ENCODE results near the gene NAGLU. TPM values are rescaled to one million over a fixed set of nuclear protein-coding genes. Genes with fewer than 3 reads are reported as not detected.

The NAGLU gene
- polyA plus RNA-seq, 1 donor (not counting 4 experiments of a cell fraction or from before 2014, with no cell fraction given): 6.9 TPM

- Histone ChIP-seq H4K20me1 (ENCODE audit: control insufficient read depth, extremely low read depth, insufficient read depth, low read length) (no peaks in the 10 kb centered on the region), H3K9me3 (ENCODE audit: control insufficient read depth, low read depth, low read length) (no peaks in the 10 kb centered on the region), H3K79me2 (ENCODE audit: control insufficient read depth, insufficient read depth, low read length) (no peaks in the 10 kb centered on the region), H3K27ac (ENCODE audit: control insufficient read depth, insufficient read depth, low read length) (peak overlapping the region; percentile 15), H3K4me2 (ENCODE audit: control insufficient read depth, extremely low read depth, insufficient read depth, low read depth, low read length) (peak overlapping the region; percentile 89), H2AFZ (ENCODE audit: control insufficient read depth, low read length) (no peak overlapping the region), H3K27me3 (ENCODE audit: control insufficient read depth, extremely low read depth, insufficient read depth, low read length) (no peaks in the 10 kb centered on the region), H3K36me3 (ENCODE audit: control insufficient read depth in 2 of 2, extremely low read depth in 1 of 2, insufficient read depth in 2 of 2, low read length in 2 of 2) (peaks cover 0 to 11% of the 10 kb centered on the region in 2 experiments), H3K9ac (ENCODE audit: control insufficient read depth, extremely low read depth, insufficient read depth, low read length) (peak overlapping the region; percentile 16), H3K4me1 (ENCODE audit: control insufficient read depth, extremely low read depth, insufficient read depth, low read length) (peaks cover 51% of the 10 kb centered on the region), H3K9me1 (ENCODE audit: control insufficient read depth, extremely low read depth, insufficient read depth, low read length) (no peaks in the 10 kb centered on the region), H3K4me3 (ENCODE audit: control insufficient read depth in 2 of 3, extremely low read depth in 1 of 3, insufficient read depth in 2 of 3, low read depth in 1 of 3, low read length in 3 of 3) (no peak overlapping the region)
- dilution Hi-C loops (cut with MboI; ENCODE audit: extremely low pct_ligation_motif_present, low sequenced_read_pairs): loop anchor here (25.0 kb wide), 1 partner anchor 208 kb away; no protein-coding TSS in a partner anchor
- TF ChIP-seq CTCF (optimal IDR thresholded peaks at IDR 0.05 in 1 of 3, IDR thresholded peaks at IDR 0.05 in 1 of 3, conservative IDR thresholded peaks at IDR 0.05 in 1 of 3; ENCODE audit: extremely low read depth in 1 of 3, insufficient read depth in 2 of 3, low read length in 3 of 3) (peak; percentile 21 to 61 (median 43)), EZH2 (IDR thresholded peaks at IDR 0.05; ENCODE audit: low read length) (no peak)
- FAIRE-seq (no peak), DNase-seq (ENCODE audit: low read depth, low spot score) (no peak)
Measured at GRCh38 chr17:42520540-42520951, 15.5 kb upstream of the NAGLU start.

- no peak for FAIRE-seq
- no peaks in the 10 kb centered on the region for H3K79me2 ChIP-seq (ENCODE audit: control insufficient read depth, insufficient read depth, low read length)
- no peaks in the 10 kb centered on the region for H4K20me1 ChIP-seq (ENCODE audit: control insufficient read depth, extremely low read depth, insufficient read depth, low read length)
- no peaks in the 10 kb centered on the region for H3K9me3 ChIP-seq (ENCODE audit: control insufficient read depth, low read depth, low read length)
- peaks cover 54% of the 10 kb centered on the region for H3K4me1 ChIP-seq (ENCODE audit: control insufficient read depth, extremely low read depth, insufficient read depth, low read length)
- no peak overlapping the region for H2AFZ ChIP-seq (ENCODE audit: control insufficient read depth, low read length)
- no peaks in the 10 kb centered on the region for H3K27me3 ChIP-seq (ENCODE audit: control insufficient read depth, extremely low read depth, insufficient read depth, low read length)
- H3K9me1 ChIP-seq (ENCODE audit: control insufficient read depth, extremely low read depth, insufficient read depth, low read length): no peaks in the 10 kb centered on the region
- TF ChIP-seq CTCF (optimal IDR thresholded peaks at IDR 0.05 in 1 of 3, IDR thresholded peaks at IDR 0.05 in 1 of 3, conservative IDR thresholded peaks at IDR 0.05 in 1 of 3; ENCODE audit: extremely low read depth in 1 of 3, insufficient read depth in 2 of 3, low read length in 3 of 3) (no peak), EZH2 (IDR thresholded peaks at IDR 0.05; ENCODE audit: low read length) (no peak)
- no peak overlapping the region for H3K27ac ChIP-seq (ENCODE audit: control insufficient read depth, insufficient read depth, low read length)
- peaks cover 0 to 9% of the 10 kb centered on the region in 2 experiments for H3K36me3 ChIP-seq (ENCODE audit: control insufficient read depth in 2 of 2, extremely low read depth in 1 of 2, insufficient read depth in 2 of 2, low read length in 2 of 2)
- H3K4me3 ChIP-seq (ENCODE audit: control insufficient read depth in 2 of 3, extremely low read depth in 1 of 3, insufficient read depth in 2 of 3, low read depth in 1 of 3, low read length in 3 of 3): no peak overlapping the region
- dilution Hi-C loops (cut with MboI; ENCODE audit: extremely low pct_ligation_motif_present, low sequenced_read_pairs): loop anchor here (25.0 kb wide), 1 partner anchor 209 kb away; no protein-coding TSS in a partner anchor
- no peak overlapping the region for H3K4me2 ChIP-seq (ENCODE audit: control insufficient read depth, extremely low read depth, insufficient read depth, low read depth, low read length)
- H3K9ac ChIP-seq (ENCODE audit: control insufficient read depth, extremely low read depth, insufficient read depth, low read length): no peak overlapping the region
- DNase-seq (ENCODE audit: low read depth, low spot score): no peak
Measured at GRCh38 chr17:42521036-42521435, 15.0 kb upstream of the NAGLU start.

Measured in keratinocyte (primary cell).